Sciatic nerve (tissue), 2 donors: ENCODE data around the gene TOX2. TPM values are rescaled to one million over a fixed set of nuclear protein-coding genes. Genes with fewer than 3 reads are reported as not detected.

ENCODE experiments used
- ATAC-seq: fragments of 200-7000 bp; cut with Tn5 transposase; one replicate; pipeline ENCODE4 v1.9.1; 2020; ENCODE audit warnings: mild to moderate bottlenecking, moderate library complexity
- DNase-seq: peaks from one replicate; pipeline ENCODE4 v3.0.0-alpha.2; 2020; ENCODE audit warnings: low spot score
- intact Hi-C: fragments of 100-400 bp; cut with DNase I; formaldehyde crosslinking; loops from one replicate; pipeline ENCODE4 v1.14.2; 2022
- total RNA-seq: library from RNA; stranded (reverse); fragmentation: NEBNext Ultra II Directional; extraction: Animal tissue kit (Norgen Biotek cat#: 25700); gene quantifications from one replicate; pipeline ENCODE4 v1.2.1, GENCODE V29; 2021
- donor health status: DM: no; HTN: no; CAD: no.
- donor health status: DM: no; HTN: no; CAD: no.

The TOX2 gene
- total RNA-seq, 1 donor from 2014 or later = 2.1 TPM

DNA sequence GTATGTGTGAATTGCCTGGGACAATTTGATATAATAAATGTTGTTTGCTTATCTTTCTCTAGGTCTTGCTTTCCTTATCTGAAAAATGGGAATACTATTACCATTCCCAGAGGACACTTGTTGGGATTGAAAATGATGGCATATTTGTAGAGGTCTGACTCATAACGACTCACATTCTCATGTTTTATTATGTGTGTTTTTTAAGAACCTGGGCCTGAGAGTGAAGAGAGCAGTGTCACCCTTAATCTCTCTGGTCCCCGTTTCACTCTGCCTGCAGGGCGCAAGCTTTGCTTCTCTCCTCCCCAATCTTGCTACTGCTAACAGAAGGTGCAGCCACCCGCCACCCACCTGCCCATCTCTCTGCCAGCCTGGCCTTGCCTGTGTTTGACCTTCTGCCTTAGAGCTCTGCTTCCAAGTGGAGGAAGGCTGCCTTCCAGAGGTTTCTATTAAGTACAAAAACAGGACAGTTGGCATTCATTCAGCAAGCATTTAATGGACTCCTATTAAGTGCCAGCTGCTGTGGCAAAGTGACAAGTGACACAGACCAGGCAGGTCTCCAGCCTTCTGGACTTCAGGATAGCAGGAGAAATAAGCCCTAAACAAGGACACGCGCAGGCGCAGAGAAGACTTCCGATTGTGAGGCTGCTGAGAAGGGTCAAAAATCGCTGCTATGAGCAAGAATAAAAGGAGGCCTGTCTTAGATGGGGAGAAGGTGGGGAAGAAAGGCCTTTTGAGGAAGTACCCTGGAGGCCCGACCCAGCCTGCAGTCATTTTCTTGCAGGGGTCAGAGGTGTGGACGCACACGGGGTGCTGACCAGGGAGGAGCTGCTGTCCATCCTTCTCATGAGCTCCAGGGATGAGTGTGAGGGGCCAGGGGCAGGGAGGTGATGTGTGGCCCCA lies 159.8 kb downstream of the TOX2 start:
- intact Hi-C loops = no loop called here
- ATAC-seq (no peak), DNase-seq (peak; percentile 13)

DNA sequence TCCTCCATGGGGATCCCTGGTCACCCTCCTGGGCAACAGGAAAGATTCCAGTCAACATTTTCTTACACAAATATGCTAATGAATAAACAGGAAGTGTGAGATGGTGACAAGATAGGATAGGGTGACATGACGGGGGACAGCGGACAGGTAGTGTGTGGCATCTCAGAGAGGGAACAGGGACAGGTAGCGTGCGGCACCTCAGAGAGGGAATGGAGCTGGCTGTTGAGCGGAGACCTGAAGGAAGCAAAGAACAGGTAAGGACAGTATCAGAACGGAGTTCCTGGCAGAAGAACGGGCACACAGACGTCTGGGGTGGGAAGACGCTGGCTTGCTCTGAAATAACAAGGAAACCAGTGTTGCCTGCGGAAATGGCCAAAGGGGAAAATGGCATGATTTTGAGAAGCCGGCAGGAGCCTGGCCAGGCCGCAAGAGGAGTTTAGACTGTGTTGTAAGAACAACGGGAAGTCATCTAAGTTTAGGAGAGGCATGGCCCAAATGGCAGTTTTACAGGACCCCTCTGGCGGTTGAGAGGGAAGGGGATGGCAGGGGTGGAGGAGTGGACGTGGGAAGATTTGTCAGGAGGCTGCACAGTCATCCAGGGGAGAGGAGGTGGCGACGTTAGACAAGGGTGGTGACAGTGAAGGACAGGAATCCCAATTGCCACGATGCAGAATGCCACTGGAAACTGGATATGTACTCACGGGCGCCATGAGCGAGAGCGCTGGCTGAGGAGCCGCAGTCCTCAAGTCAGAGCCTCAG lies 160.7 kb downstream of the TOX2 start:
- ATAC-seq (no peak), DNase-seq (peak; percentile 43)
- intact Hi-C loops = no loop called here

GRCh38 chr20:44075950-44076232 lies 161.2 kb downstream of the TOX2 start:
- DNase-seq = no peak
- no peak for ATAC-seq
- intact Hi-C loops = no loop called here

GRCh38 chr20:44079291-44079690 lies 164.6 kb downstream of the TOX2 start:
- ATAC-seq (no peak), DNase-seq (peak; percentile 30)
- intact Hi-C loops = no loop called here

- DNase-seq = peak; percentile 14
Observed at GRCh38 chr20:44080064-44080463, 165.4 kb downstream of the TOX2 start.

GRCh38 chr20:44080646-44081267 lies 166.1 kb downstream of the TOX2 start:
- DNase-seq = peak; percentile 78
- intact Hi-C loops = no loop called here
- ATAC-seq = peak; percentile 88

More at GRCh38 chr20:44080064-44080463, 165.4 kb downstream of the TOX2 start:
- intact Hi-C loops = no loop called here
- ATAC-seq = no peak

GRCh38 chr20:44081476-44081875 lies 166.8 kb downstream of the TOX2 start:
- no peak for ATAC-seq

DNA sequence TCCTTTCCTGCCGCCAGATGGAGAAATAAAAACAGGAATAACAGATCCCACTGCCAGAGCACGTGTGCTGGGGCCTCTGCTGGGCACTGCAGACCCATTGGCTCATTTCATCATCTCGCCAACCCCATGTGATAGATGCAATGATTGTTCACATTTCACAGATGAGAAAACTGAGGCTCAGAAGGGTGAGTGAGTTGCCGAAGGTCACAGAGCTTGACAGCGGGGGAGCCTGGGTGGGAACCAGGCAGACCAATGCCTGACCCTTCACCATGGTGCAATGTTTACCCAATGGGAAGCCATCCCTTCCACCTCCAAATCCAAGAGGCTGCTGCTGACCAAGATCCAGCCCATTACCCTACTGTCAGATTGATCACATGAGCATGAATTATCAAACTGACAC lies 167.2 kb downstream of the TOX2 start:
- ATAC-seq (no peak), DNase-seq (peak; percentile 17)
- intact Hi-C loops = no loop called here

More at GRCh38 chr20:44081476-44081875, 166.8 kb downstream of the TOX2 start:
- DNase-seq = peak; percentile 32
- intact Hi-C loops = no loop called here

- intact Hi-C loops = no loop called here
- no peak for DNase-seq
- no peak for ATAC-seq
Observed at GRCh38 chr20:44083220-44083933, 168.7 kb downstream of the TOX2 start.

DNA sequence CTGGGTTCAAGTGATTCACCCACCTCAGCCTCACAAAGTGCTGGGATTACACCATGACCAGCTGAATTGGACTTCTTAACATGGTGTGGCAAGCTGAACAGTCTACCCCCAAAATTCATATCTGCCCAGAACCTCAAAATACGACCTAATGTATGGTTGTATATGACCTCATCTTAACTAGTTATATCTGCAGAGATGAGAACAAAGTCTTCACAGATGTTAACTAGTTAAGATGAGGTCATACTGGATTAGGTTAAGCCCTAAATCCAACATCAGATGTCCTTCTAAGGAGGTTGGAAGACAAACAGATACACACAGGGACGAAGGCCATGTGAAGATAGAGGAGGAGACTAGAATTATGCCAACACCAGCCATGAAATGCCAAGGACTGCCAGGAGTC lies 169.8 kb downstream of the TOX2 start:
- intact Hi-C loops = no loop called here
- ATAC-seq = no peak
- DNase-seq = no peak

- DNase-seq (no peak), ATAC-seq (no peak)
- intact Hi-C loops = loop anchor here (5.0 kb wide), 1 partner anchor 333 kb away; no protein-coding TSS in a partner anchor
Observed at GRCh38 chr20:44084891-44085290, 170.2 kb downstream of the TOX2 start.

DNA sequence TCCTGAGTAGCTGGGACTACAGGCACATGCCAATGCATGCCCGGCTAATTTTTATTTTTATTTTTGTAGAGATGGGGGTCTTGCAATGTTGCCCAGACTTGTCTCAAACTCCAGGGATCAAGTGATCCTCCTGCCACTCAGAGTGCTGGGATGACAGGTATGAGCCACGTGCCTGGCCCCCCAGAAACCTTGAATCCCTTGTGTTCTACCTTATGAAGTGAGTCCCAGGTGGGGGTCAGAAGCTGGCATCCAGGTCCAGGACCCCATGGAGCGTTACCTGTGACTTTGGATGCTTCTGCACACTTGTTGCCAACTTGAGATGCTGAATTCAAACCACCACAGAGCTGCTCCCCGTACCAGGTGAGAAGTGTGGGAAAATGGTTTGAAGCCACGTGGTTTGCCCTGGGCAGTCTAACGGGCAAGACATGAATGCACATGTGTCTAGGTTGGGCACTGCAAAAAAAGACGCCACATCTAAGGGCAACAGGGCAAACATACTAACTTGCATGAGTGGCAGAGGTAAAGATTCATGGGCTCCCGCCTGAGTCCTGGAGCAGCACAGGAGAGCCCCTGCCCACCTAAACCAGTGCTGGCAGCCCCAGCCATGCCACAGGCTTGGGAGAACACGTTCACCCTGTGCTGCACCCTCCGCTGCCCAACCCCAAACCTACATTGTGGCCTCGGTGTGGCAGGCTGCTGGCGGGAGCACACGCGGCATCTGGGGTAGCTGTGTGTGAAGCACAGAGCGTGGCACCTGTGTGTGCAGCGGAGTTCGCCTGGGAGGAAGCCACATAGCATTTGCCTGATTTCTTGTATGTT lies 171.2 kb downstream of the TOX2 start:
- intact Hi-C loops = loop anchor here (5.0 kb wide), 1 partner anchor 334 kb away; no protein-coding TSS in a partner anchor
- DNase-seq = peak; percentile 21
- ATAC-seq = no peak

DNA sequence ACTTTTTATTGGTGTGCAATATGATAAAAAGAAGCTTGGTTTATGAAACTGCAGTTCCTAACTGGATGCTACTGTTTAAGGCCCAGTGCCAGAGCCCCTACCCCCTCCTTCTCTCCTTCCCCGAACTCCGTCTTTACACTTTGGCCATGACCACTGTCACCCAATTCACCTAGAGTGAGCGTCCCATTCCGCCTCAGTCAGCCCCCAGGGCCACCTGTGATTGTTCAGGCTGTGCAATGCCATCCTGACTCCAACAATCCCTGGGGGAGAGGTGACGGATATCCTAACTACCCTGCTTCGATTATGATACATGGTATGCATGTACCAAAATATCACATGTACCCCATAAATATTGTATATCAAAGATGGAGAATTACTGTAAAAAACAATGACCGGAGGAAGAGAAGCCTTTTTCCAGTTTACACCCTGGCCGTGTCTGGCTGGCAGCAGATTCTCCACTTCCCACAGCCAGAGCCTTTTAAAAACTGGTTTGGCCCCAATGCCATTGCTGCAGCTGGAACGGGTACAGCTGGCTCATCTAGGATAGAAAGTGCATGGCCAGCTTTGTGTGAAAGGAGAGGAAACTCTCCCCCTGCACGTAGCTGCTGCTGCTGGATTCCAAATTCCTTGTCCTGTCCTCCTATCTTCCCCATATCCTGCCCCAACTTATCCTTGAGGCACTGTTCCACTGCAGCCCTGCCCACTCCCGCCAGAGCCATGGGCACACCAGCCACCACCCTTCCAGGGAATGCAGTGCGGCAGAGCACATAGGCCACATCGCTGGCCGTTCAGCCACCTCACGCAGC lies 172.6 kb downstream of the TOX2 start:
- peak; percentile 35 for DNase-seq
- ATAC-seq = no peak
- intact Hi-C loops = loop anchor here (5.0 kb wide), 1 partner anchor 335 kb away; no protein-coding TSS in a partner anchor

- intact Hi-C loops = loop anchor here (5.0 kb wide), 1 partner anchor 335 kb away; no protein-coding TSS in a partner anchor
- ATAC-seq = no peak
- no peak for DNase-seq
Observed at GRCh38 chr20:44087857-44088120, 173.1 kb downstream of the TOX2 start.

- DNase-seq = peak; percentile 15
- no peak for ATAC-seq
- intact Hi-C loops = loop anchor here (5.0 kb wide), 1 partner anchor 338 kb away; no protein-coding TSS in a partner anchor
Observed at GRCh38 chr20:44089987-44090674, 175.5 kb downstream of the TOX2 start.

DNA sequence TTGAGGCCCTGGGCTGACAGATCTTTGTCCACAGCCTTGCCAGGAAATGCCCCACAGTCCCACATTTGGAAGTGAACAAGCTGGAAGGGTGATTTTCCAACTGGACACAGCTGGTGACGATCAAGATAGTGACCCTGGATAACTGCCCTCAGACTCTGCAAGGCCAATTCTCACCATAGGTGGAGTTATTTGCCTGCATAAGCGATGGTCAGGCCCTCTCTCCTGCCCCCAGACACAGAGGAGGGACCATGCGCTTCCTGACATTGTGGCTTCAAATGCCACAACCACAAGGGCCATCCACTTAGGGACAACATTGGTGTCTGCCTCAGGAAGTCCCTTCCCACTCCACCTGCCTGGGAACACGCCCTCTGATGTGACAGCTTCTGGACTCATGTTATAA lies 176.4 kb downstream of the TOX2 start:
- peak; percentile 27 for DNase-seq
- intact Hi-C loops = no loop called here

More for the DNA sequence above, 176.4 kb downstream of the TOX2 start:
- ATAC-seq = no peak
